ENCODE data around the gene SERINC5.

Gene SERINC5

GRCh38 chr5:80149161-80149609 is 106.7 kb downstream of the SERINC5 start:
- H3K27me3 ChIP-seq (ENCODE audit: insufficient read depth, poor library complexity, severe bottlenecking) = no peaks in the 10 kb centered on the region
- H3K27ac ChIP-seq (replicated peaks) = no peak overlapping the region
- DNase-seq (ENCODE audit: low read depth in 1 of 2, low spot score in 1 of 2) = no peak
- TF ChIP-seq SPI1 (IDR thresholded peaks at IDR 0.05; ENCODE audit: borderline replicate concordance, low read depth) (no peak), POLR2AphosphoS5 (IDR thresholded peaks at IDR 0.05; ENCODE audit: low read depth) (no peak), REST (IDR thresholded peaks at IDR 0.05; ENCODE audit: insufficient replicate concordance, low read depth) (no peak), CTCF (IDR thresholded peaks at IDR 0.05; ENCODE audit: insufficient read depth, low read length) (no peak), GABPA (IDR thresholded peaks at IDR 0.05; ENCODE audit: low read depth) (no peak)
- H3K4me3 ChIP-seq (replicated peaks; ENCODE audit: insufficient read depth, low read length) = no peak overlapping the region

GRCh38 chr5:80147119-80147815 is 108.6 kb downstream of the SERINC5 start:
- no peak for DNase-seq (ENCODE audit: low read depth in 1 of 2, low spot score in 1 of 2)
- no peak overlapping the region for H3K4me3 ChIP-seq (replicated peaks; ENCODE audit: insufficient read depth, low read length)
- no peak overlapping the region for H3K27ac ChIP-seq (replicated peaks)
- H3K27me3 ChIP-seq (ENCODE audit: insufficient read depth, poor library complexity, severe bottlenecking) = no peaks in the 10 kb centered on the region
- TF ChIP-seq CTCF (IDR thresholded peaks at IDR 0.05; ENCODE audit: insufficient read depth, low read length) (no peak), GABPA (IDR thresholded peaks at IDR 0.05; ENCODE audit: low read depth) (no peak), SPI1 (IDR thresholded peaks at IDR 0.05; ENCODE audit: borderline replicate concordance, low read depth) (no peak), REST (IDR thresholded peaks at IDR 0.05; ENCODE audit: insufficient replicate concordance, low read depth) (no peak), POLR2AphosphoS5 (IDR thresholded peaks at IDR 0.05; ENCODE audit: low read depth) (no peak)

GRCh38 chr5:80146046-80146445 is 109.8 kb downstream of the SERINC5 start:
- TF ChIP-seq REST (IDR thresholded peaks at IDR 0.05; ENCODE audit: insufficient replicate concordance, low read depth) = no peak
- no peak for TF ChIP-seq CTCF (IDR thresholded peaks at IDR 0.05; ENCODE audit: insufficient read depth, low read length)
- TF ChIP-seq GABPA (IDR thresholded peaks at IDR 0.05; ENCODE audit: low read depth) = no peak
- no peak for TF ChIP-seq SPI1 (IDR thresholded peaks at IDR 0.05; ENCODE audit: borderline replicate concordance, low read depth)
- TF ChIP-seq POLR2AphosphoS5 (IDR thresholded peaks at IDR 0.05; ENCODE audit: low read depth) = no peak
- H3K27ac ChIP-seq (replicated peaks) = peak overlapping the region; percentile 21; the same call in 1 of the 2 replicates
- no peaks in the 10 kb centered on the region for H3K27me3 ChIP-seq (ENCODE audit: insufficient read depth, poor library complexity, severe bottlenecking)
- H3K4me3 ChIP-seq (replicated peaks; ENCODE audit: insufficient read depth, low read length) = no peak overlapping the region
- no peak for DNase-seq (ENCODE audit: low read depth in 1 of 2, low spot score in 1 of 2)
